Neural progenitor cell (in vitro differentiated cells): Measurements from ENCODE around the gene PLCXD3.

ENCODE experiments used
- EZH2 ChIP-seq: fragments of 200-600 bp; sonication (generic); IDR thresholded peaks from 2 replicates; pipeline ENCODE4 v1.6.1; 2017; ENCODE audit warnings: antibody characterized with exemption, mild to moderate bottlenecking, moderate library complexity
- EZH2phosphoT487 ChIP-seq: fragments of 200-600 bp; sonication (generic); IDR thresholded peaks from 2 replicates; pipeline ENCODE4 v1.6.1; 2017; ENCODE audit warnings: antibody characterized with exemption
- TF ChIP-seq, protein P1 (sequence below): fragments of 200-600 bp; sonication (generic); IDR thresholded peaks from 2 replicates; pipeline ENCODE4 v1.5.1; 2017; ENCODE audit warnings: antibody characterized with exemption, mild to moderate bottlenecking

DNA sequence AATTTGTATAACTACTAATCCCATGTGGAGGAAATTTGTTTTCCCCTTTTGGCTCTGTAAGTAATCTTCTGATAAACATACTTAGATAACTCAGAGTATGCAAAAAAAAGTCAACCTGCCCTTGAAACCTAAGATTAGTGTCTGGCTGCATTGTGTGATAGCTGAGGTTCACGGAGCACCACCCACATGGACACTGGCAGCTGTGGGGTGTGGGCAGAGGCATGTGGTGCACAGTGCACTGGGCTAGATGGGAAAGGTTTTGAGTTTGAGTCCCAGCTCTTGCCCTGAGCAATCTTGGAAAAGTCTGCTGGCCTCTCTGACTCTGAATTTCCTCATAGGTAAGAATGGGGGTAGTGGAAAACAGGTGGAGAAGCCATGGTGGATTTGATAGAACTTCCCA lies 75.1 kb downstream of the PLCXD3 start:
- TF ChIP-seq, protein P1, sequence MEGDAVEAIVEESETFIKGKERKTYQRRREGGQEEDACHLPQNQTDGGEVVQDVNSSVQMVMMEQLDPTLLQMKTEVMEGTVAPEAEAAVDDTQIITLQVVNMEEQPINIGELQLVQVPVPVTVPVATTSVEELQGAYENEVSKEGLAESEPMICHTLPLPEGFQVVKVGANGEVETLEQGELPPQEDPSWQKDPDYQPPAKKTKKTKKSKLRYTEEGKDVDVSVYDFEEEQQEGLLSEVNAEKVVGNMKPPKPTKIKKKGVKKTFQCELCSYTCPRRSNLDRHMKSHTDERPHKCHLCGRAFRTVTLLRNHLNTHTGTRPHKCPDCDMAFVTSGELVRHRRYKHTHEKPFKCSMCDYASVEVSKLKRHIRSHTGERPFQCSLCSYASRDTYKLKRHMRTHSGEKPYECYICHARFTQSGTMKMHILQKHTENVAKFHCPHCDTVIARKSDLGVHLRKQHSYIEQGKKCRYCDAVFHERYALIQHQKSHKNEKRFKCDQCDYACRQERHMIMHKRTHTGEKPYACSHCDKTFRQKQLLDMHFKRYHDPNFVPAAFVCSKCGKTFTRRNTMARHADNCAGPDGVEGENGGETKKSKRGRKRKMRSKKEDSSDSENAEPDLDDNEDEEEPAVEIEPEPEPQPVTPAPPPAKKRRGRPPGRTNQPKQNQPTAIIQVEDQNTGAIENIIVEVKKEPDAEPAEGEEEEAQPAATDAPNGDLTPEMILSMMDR = no peak
- TF ChIP-seq EZH2 = no peak
- no peak for TF ChIP-seq EZH2phosphoT487
